Right atrium auricular region (tissue), 2 donors: Measurements from ENCODE around the gene OXNAD1. TPM values are rescaled to one million over a fixed set of nuclear protein-coding genes. Genes with fewer than 3 reads are reported as not detected.

Experiments used
- DNase-seq: peaks from one replicate; pipeline ENCODE4 v3.0.0-alpha.2; 2019; ENCODE audit warnings: low spot score
- H3K27ac ChIP-seq, 2 donors: fragments of 200-600 bp; sonication (generic); 1 replicate in 1 of 2; 2 replicates in 1 of 2; pipeline ENCODE4 v1.5.1; 2016 to 2019
- H3K27me3 ChIP-seq, 2 donors: fragments of 200-600 bp; sonication (generic); one replicate each; pipeline versions ENCODE4 v1.5.1 to v1.6.0; 2017 to 2019
- H3K36me3 ChIP-seq: fragments of 200-600 bp; sonication (generic); one replicate; pipeline ENCODE4 v1.5.1; 2016
- H3K4me1 ChIP-seq, 2 donors: fragments of 200-600 bp; sonication (generic); one replicate each; pipeline versions ENCODE4 v1.5.1 to v1.6.0; 2017 to 2019
- H3K4me3 ChIP-seq, 2 donors: fragments of 200-600 bp; sonication (generic); 1 replicate in 1 of 2; 2 replicates in 1 of 2; pipeline ENCODE4 v1.5.1; 2017 to 2019; ENCODE audit warnings: mild to moderate bottlenecking in 1 of 2, moderate library complexity in 1 of 2
- H3K9me3 ChIP-seq, 2 donors: fragments of 200-600 bp; sonication (generic); one replicate each; pipeline ENCODE4 v1.5.1; 2019
- total RNA-seq, 2 donors: library from RNA; depleted of rRNA; stranded (reverse); fragments of >200 nt; gene quantifications; one replicate each; pipeline ENCODE4 v1.1.0, GENCODE V29; 2016
- TF ChIP-seq, protein P1 (sequence below), 2 donors: fragments of 200-600 bp; sonication (generic); IDR thresholded peaks; one replicate each; pipeline ENCODE4 v1.5.1; 2019; ENCODE audit warnings: antibody characterized with exemption in 2 of 2

Gene OXNAD1
- total RNA-seq, 2 donors from 2014 or later: 9.8 to 15.7 TPM

- Histone ChIP-seq H3K27ac (no peak overlapping the region), H3K36me3 (peaks cover 65% of the 10 kb centered on the region), H3K4me1 (no peaks in the 10 kb centered on the region), H3K27me3 (no peaks in the 10 kb centered on the region), H3K4me3 (no peak overlapping the region), H3K9me3 (no peaks in the 10 kb centered on the region)
- no peak for DNase-seq
- TF ChIP-seq, protein P1, sequence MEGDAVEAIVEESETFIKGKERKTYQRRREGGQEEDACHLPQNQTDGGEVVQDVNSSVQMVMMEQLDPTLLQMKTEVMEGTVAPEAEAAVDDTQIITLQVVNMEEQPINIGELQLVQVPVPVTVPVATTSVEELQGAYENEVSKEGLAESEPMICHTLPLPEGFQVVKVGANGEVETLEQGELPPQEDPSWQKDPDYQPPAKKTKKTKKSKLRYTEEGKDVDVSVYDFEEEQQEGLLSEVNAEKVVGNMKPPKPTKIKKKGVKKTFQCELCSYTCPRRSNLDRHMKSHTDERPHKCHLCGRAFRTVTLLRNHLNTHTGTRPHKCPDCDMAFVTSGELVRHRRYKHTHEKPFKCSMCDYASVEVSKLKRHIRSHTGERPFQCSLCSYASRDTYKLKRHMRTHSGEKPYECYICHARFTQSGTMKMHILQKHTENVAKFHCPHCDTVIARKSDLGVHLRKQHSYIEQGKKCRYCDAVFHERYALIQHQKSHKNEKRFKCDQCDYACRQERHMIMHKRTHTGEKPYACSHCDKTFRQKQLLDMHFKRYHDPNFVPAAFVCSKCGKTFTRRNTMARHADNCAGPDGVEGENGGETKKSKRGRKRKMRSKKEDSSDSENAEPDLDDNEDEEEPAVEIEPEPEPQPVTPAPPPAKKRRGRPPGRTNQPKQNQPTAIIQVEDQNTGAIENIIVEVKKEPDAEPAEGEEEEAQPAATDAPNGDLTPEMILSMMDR (IDR thresholded peaks at IDR 0.05): no peak
Measured at GRCh38 chr3:16319723-16320122, 54.7 kb downstream of the OXNAD1 start.

- H3K9me3 ChIP-seq: no peaks in the 10 kb centered on the region
- H3K36me3 ChIP-seq: peaks cover 66% of the 10 kb centered on the region
- TF ChIP-seq, protein P1 (IDR thresholded peaks at IDR 0.05): no peak
- H3K27ac ChIP-seq: no peak overlapping the region
- no peak overlapping the region for H3K4me3 ChIP-seq
- H3K27me3 ChIP-seq: no peaks in the 10 kb centered on the region
- DNase-seq: no peak
- H3K4me1 ChIP-seq: no peaks in the 10 kb centered on the region
Measured at GRCh38 chr3:16320711-16321110, 55.7 kb downstream of the OXNAD1 start.

GRCh38 chr3:16322189-16322588, 57.2 kb downstream of the OXNAD1 start:
- no peak overlapping the region for H3K4me3 ChIP-seq
- DNase-seq: no peak
- TF ChIP-seq, protein P1 (IDR thresholded peaks at IDR 0.05): no peak
- H3K9me3 ChIP-seq: no peaks in the 10 kb centered on the region
- no peaks in the 10 kb centered on the region for H3K4me1 ChIP-seq
- no peak overlapping the region for H3K27ac ChIP-seq
- H3K36me3 ChIP-seq: peaks cover 51% of the 10 kb centered on the region
- H3K27me3 ChIP-seq: no peaks in the 10 kb centered on the region

- Histone ChIP-seq H3K27ac (no peak overlapping the region), H3K9me3 (no peaks in the 10 kb centered on the region), H3K27me3 (no peaks in the 10 kb centered on the region), H3K4me1 (no peaks in the 10 kb centered on the region), H3K4me3 (no peak overlapping the region), H3K36me3 (peaks cover 49% of the 10 kb centered on the region)
- TF ChIP-seq, protein P1 (IDR thresholded peaks at IDR 0.05): no peak
- DNase-seq: peak; percentile 40
Measured at GRCh38 chr3:16323737-16324136, 58.7 kb downstream of the OXNAD1 start.

DNA sequence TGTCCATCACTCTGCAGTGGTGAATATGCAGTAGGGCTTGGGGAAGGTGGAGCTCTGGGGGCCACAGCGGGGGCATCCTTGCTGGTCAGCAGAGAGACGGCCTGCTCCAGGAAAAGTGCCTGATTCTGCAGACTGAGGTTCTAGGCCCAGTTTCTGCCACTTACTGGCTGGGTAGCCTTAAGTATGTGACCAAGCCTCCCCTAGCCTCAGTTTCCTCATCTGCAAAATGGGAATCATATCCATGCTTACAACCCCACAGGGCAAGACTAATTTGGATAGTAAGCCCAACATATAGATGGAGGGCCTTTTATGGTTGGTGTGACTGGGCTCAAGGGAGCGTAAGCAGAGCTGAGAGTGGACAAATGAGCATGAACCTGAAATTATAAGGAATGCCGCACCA, 60.8 kb downstream of the OXNAD1 start:
- Histone ChIP-seq H3K36me3 (peaks cover 35% of the 10 kb centered on the region), H3K27ac (no peak overlapping the region), H3K9me3 (no peaks in the 10 kb centered on the region), H3K27me3 (no peaks in the 10 kb centered on the region), H3K4me3 (no peak overlapping the region), H3K4me1 (no peaks in the 10 kb centered on the region)
- TF ChIP-seq, protein P1 (IDR thresholded peaks at IDR 0.05): no peak
- peak; percentile 16 for DNase-seq

DNA sequence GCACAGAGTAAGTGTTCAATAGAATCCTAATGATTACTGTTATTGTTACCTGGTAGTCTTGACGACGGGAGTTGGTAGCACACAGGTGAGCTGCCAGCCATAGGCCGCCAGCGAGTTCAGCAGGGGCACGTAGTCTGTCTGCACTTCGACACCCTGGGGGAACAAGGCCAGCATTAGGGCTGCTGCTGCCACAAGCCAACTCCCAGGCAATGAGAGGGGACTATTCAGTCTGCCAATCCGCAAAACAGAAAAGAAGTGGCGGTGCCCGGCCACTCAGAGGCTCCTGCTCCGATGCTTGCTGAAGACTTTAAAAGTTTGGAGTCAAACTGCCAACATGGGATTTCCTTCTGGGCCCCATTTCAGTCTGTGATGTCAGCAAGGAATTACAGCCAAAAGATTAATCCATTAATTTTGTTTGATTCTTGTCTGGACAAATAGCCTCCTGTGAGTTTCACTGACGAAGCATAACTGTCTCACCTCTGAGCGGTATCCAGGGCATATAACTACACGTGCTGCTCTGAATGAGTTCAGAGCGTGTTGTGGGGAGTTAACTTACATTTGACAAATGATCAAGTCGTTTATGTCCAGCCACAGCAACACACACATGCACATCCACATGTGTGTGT, 61.8 kb downstream of the OXNAD1 start:
- Histone ChIP-seq H3K4me1 (no peaks in the 10 kb centered on the region), H3K27me3 (no peaks in the 10 kb centered on the region), H3K36me3 (peaks cover 29% of the 10 kb centered on the region), H3K9me3 (no peaks in the 10 kb centered on the region), H3K4me3 (no peak overlapping the region), H3K27ac (no peak overlapping the region)
- TF ChIP-seq, protein P1 (IDR thresholded peaks at IDR 0.05): no peak
- peak; percentile 55 for DNase-seq
